ENCODE results near the gene PRRC1. TPM values are rescaled to one million over a fixed set of nuclear protein-coding genes. Genes with fewer than 3 reads are reported as not detected.

The PRRC1 gene
- total RNA-seq, 1 donor from 2014 or later = 85.8 TPM

DNA sequence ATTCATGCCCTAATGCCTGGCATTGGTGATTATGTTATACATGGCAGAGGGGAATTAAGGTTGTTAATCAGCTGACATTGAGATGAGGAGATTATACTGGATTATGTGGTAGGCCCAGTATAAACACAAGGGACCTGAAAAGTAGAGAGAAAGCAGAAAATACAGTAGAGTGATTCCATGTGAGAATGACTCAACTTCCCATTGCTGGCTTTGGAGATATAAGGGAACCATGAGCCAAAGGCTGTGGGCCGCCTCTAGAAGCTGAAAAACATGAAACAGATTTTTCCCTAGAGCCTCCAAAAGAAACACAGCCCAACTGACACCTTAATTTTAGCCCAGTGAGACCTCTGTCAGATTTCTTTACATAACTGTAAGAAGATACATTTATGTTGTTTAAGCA, 66.4 kb downstream of the PRRC1 start:
- Mint-ChIP-seq H3K36me3 (no peaks in the 10 kb centered on the region), H3K4me3 (no peak overlapping the region), H3K27ac (no peak overlapping the region), H3K4me1 (no peaks in the 10 kb centered on the region), H3K9me3 (peaks cover 20% of the 10 kb centered on the region), H3K27me3 (ENCODE audit: low read depth) (no peaks in the 10 kb centered on the region)
- TF ChIP-seq, protein P1, sequence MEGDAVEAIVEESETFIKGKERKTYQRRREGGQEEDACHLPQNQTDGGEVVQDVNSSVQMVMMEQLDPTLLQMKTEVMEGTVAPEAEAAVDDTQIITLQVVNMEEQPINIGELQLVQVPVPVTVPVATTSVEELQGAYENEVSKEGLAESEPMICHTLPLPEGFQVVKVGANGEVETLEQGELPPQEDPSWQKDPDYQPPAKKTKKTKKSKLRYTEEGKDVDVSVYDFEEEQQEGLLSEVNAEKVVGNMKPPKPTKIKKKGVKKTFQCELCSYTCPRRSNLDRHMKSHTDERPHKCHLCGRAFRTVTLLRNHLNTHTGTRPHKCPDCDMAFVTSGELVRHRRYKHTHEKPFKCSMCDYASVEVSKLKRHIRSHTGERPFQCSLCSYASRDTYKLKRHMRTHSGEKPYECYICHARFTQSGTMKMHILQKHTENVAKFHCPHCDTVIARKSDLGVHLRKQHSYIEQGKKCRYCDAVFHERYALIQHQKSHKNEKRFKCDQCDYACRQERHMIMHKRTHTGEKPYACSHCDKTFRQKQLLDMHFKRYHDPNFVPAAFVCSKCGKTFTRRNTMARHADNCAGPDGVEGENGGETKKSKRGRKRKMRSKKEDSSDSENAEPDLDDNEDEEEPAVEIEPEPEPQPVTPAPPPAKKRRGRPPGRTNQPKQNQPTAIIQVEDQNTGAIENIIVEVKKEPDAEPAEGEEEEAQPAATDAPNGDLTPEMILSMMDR (IDR thresholded peaks at IDR 0.05; ENCODE audit: unreplicated experiment) = no peak
- no peak for DNase-seq (ENCODE audit: low spot score in 2 of 2, unreplicated experiment in 2 of 2)

DNA sequence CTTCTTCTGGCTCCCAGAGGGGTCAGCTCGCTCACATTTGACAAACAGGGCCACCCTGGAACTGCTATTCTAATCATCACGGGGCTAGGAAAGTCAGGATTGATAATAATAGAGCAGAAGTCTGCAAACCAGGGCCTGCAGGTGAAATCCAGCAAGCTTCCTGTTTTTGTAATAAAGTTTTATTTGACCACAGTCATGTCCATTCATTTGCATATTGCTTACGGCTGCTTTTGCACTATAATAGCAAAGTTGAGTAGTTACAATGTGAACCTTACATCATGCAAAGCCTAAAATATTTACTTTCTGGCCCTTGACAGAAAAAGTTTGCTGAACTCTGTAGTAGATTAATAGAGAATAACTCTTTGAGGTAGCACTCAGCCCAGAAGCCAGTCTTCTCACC, 68.2 kb downstream of the PRRC1 start:
- Mint-ChIP-seq H3K27me3 (ENCODE audit: low read depth) (peaks cover 2% of the 10 kb centered on the region), H3K9me3 (peaks cover 16% of the 10 kb centered on the region), H3K36me3 (no peaks in the 10 kb centered on the region), H3K27ac (no peak overlapping the region), H3K4me1 (no peaks in the 10 kb centered on the region), H3K4me3 (no peak overlapping the region)
- no peak for DNase-seq (ENCODE audit: low spot score in 2 of 2, unreplicated experiment in 2 of 2)
- TF ChIP-seq, protein P1 (IDR thresholded peaks at IDR 0.05; ENCODE audit: unreplicated experiment) = no peak

DNA sequence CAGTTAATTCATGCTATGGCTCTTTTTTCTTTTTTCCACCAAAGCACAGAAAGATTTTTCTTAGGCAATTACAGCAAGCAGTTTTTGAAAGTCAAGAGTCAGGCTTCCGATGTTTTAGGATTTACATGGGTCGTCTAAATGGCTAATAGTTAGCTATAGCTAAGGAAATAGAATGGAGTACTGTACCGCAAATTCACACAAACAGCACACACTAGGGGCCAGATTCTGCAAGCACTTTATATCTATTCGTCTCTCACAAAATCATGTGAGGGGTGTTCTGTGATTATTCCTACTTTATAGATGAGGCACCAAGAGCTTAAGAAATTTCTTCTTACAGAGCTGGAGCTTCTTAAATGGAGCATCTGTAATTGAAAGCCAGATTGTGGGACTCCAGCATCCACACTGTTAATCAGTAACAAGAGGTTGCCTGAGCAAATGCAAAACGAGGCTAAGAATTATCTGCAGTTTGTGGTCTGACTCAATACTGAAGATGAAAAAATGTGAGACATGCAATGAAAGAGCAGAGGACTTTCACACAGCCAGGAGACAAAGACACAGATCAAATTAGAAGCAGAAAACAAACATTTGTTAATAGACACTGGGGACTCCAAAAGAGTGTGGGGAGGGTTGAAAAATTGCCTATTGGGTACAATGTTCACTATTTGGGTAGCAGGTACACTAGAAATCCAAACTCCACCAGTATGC, 68.8 kb downstream of the PRRC1 start:
- H3K4me1 Mint-ChIP-seq = no peaks in the 10 kb centered on the region
- no peaks in the 10 kb centered on the region for H3K36me3 Mint-ChIP-seq
- no peak for DNase-seq (ENCODE audit: low spot score in 2 of 2, unreplicated experiment in 2 of 2)
- peaks cover 2% of the 10 kb centered on the region for H3K27me3 Mint-ChIP-seq (ENCODE audit: low read depth)
- TF ChIP-seq, protein P1 (IDR thresholded peaks at IDR 0.05; ENCODE audit: unreplicated experiment) = no peak
- H3K4me3 Mint-ChIP-seq = no peak overlapping the region
- peaks cover 14% of the 10 kb centered on the region for H3K9me3 Mint-ChIP-seq
- no peak overlapping the region for H3K27ac Mint-ChIP-seq

DNA sequence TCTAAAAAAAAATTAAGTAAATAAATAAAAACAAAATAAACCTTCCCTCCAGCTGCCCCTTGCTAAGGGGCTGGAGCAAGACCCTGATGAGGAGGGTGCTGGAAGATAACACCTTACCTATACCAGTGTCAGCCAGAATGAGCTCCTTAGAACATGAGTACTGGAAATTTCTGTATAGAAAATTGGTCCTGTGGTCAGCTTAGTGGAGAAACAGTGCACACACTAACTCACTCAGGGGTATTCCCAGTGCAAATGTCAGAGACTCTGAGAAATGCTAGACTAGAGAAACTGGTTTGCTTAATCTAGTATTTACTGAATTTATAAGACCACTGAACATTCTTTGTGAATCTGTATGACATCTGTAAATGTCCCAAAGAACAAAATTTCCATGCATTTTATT, 69.4 kb downstream of the PRRC1 start:
- Mint-ChIP-seq H3K4me3 (no peak overlapping the region), H3K27me3 (ENCODE audit: low read depth) (peaks cover 2% of the 10 kb centered on the region), H3K36me3 (no peaks in the 10 kb centered on the region), H3K27ac (no peak overlapping the region), H3K4me1 (no peaks in the 10 kb centered on the region), H3K9me3 (peaks cover 8% of the 10 kb centered on the region)
- TF ChIP-seq, protein P1 (IDR thresholded peaks at IDR 0.05; ENCODE audit: unreplicated experiment) = no peak
- no peak for DNase-seq (ENCODE audit: low spot score in 2 of 2, unreplicated experiment in 2 of 2)

DNA sequence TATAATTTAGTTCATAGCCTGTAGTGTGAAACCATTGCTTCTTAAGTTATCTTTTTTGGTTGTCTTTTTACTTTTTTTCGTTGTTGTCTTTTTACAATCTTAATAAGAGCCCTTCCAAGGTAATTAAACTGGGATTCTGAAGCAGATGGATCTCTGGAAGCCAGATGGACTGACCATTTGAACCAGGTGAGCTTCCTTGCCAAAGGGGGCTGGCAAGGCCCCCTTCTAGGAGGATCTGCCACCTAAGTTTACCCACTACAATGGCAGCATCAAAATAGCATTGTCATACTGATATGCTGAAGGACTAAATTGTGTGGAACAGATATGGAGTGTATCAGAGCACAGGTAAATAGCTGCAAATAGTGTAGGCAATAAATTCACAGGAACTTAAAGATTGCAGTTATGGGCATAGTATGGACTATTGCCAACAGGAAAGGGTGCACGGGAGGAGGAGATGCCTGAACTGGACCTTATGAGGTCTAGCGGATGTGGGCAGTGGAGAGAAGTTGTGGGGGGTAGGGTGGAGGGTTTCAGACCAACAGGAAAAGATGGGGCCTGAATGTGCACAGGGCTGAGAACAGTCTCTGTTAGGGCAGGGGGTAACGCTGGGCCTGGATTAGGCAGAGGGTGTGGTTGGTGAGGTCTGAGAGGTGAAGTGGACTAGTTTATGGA, 69.9 kb downstream of the PRRC1 start:
- no peak overlapping the region for H3K27ac Mint-ChIP-seq
- DNase-seq (ENCODE audit: low spot score in 2 of 2, unreplicated experiment in 2 of 2) = no peak
- H3K27me3 Mint-ChIP-seq (ENCODE audit: low read depth) = peaks cover 2% of the 10 kb centered on the region
- no peaks in the 10 kb centered on the region for H3K4me1 Mint-ChIP-seq
- H3K36me3 Mint-ChIP-seq = no peaks in the 10 kb centered on the region
- H3K9me3 Mint-ChIP-seq = peaks cover 8% of the 10 kb centered on the region
- TF ChIP-seq, protein P1 (IDR thresholded peaks at IDR 0.05; ENCODE audit: unreplicated experiment) = no peak
- H3K4me3 Mint-ChIP-seq = no peak overlapping the region

Measured in mesothelial cell of epicardium (in vitro differentiated cells).